Measurements from ENCODE around the gene TMPRSS6. TPM values are rescaled to one million over a fixed set of nuclear protein-coding genes. Genes with fewer than 3 reads are reported as not detected.

Gene TMPRSS6
- total RNA-seq, 1 donor from 2014 or later = not detected

- no peak for TF ChIP-seq CTCF (IDR thresholded peaks at IDR 0.05; ENCODE audit: insufficient read depth, low read length, poor library complexity, severe bottlenecking)
- Histone ChIP-seq H3K36me3 (ENCODE audit: control insufficient read depth, insufficient read depth, low read length) (no peaks in the 10 kb centered on the region), H3K4me3 (ENCODE audit: low read depth, low read length) (no peak overlapping the region), H3K27me3 (ENCODE audit: control insufficient read depth, insufficient read depth, low read length) (peaks cover 13% of the 10 kb centered on the region)
- DNase-seq (ENCODE audit: low read depth) = no peak
Observed at GRCh38 chr22:37082251-37082873, 27.2 kb downstream of the TMPRSS6 start.

DNA sequence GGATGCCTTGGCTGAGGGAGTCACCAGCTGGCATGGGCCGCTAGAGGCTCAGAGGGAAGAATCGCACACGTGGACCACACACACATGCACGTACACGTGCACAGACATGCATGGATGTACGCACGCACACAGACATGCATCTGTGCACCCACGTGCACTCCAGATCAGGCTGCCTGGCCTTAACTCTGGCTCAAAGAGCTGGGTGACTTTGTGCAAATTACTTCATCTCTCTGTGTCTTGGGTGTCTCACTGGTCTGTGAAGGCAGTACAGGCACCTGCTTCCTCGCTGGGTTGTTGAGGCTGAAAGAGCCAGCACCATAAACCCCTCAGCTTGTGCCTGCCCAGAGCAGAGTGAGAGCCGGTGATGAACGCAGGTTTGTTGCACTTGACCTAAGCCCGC is 28.7 kb downstream of the TMPRSS6 start:
- Histone ChIP-seq H3K27me3 (ENCODE audit: control insufficient read depth, insufficient read depth, low read length) (peaks cover 14% of the 10 kb centered on the region), H3K4me3 (ENCODE audit: low read depth, low read length) (no peak overlapping the region), H3K36me3 (ENCODE audit: control insufficient read depth, insufficient read depth, low read length) (no peaks in the 10 kb centered on the region)
- DNase-seq (ENCODE audit: low read depth) = no peak
- no peak for TF ChIP-seq CTCF (IDR thresholded peaks at IDR 0.05; ENCODE audit: insufficient read depth, low read length, poor library complexity, severe bottlenecking)

DNA sequence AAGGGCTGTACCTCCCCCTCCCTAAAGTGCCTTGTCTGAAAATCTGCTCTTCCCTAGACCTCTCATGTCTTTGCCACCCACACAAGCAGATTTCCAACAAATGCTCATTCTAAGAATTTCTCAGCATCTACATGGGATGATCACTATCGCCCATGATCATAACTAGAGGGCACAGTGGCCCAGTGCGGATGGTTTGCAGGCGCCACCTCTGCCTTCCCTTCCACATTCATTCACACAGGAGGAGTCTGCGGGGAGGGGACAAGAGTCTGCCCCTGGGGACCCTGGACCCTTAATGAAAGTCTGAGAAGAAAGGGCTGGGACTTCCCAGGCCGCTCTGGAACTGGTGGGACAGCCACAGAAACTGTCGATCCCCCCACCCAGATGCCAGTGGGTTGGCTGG is 29.1 kb downstream of the TMPRSS6 start:
- no peak overlapping the region for H3K4me3 ChIP-seq (ENCODE audit: low read depth, low read length)
- TF ChIP-seq CTCF (IDR thresholded peaks at IDR 0.05; ENCODE audit: insufficient read depth, low read length, poor library complexity, severe bottlenecking) = no peak
- H3K36me3 ChIP-seq (ENCODE audit: control insufficient read depth, insufficient read depth, low read length) = no peaks in the 10 kb centered on the region
- DNase-seq (ENCODE audit: low read depth) = no peak
- H3K27me3 ChIP-seq (ENCODE audit: control insufficient read depth, insufficient read depth, low read length) = peaks cover 14% of the 10 kb centered on the region

DNA sequence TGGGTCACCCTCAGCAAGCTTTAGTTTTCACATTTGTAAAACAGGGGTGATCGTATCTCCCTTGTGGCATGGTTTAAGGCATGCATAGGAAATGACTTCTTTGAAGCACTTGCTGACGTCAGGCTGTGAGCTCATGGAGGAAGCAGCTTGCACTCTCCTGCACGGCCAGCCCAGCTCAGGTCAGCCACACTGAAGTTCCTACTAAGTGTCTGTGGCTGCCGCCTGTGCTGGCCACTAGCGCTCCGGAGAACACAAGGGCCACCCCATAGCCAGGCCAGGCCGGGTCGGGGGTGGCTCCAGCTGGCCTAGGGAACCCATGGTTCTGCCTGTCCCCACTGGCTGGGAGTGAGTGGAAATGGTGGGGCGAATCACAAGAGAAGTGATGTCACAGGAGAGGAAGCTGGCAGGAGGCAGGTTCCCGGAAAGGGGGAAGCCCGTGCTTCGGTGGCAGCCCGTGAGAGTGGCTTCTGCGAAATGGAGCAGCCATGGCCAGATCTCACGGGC is 29.8 kb downstream of the TMPRSS6 start:
- Histone ChIP-seq H3K27me3 (ENCODE audit: control insufficient read depth, insufficient read depth, low read length) (peaks cover 19% of the 10 kb centered on the region), H3K4me3 (ENCODE audit: low read depth, low read length) (no peak overlapping the region)

GRCh38 chr22:37079158-37079557 is 30.4 kb downstream of the TMPRSS6 start:
- no peak for TF ChIP-seq CTCF (IDR thresholded peaks at IDR 0.05; ENCODE audit: insufficient read depth, low read length, poor library complexity, severe bottlenecking)
- Histone ChIP-seq H3K36me3 (ENCODE audit: control insufficient read depth, insufficient read depth, low read length) (no peaks in the 10 kb centered on the region), H3K4me3 (ENCODE audit: low read depth, low read length) (no peak overlapping the region), H3K27me3 (ENCODE audit: control insufficient read depth, insufficient read depth, low read length) (peaks cover 25% of the 10 kb centered on the region)
- no peak for DNase-seq (ENCODE audit: low read depth)

More for the DNA sequence above, 29.8 kb downstream of the TMPRSS6 start:
- H3K36me3 ChIP-seq (ENCODE audit: control insufficient read depth, insufficient read depth, low read length) = no peaks in the 10 kb centered on the region
- no peak for TF ChIP-seq CTCF (IDR thresholded peaks at IDR 0.05; ENCODE audit: insufficient read depth, low read length, poor library complexity, severe bottlenecking)
- no peak for DNase-seq (ENCODE audit: low read depth)

Measured in kidney epithelial cell (primary cell).